MM.1S (cell line): ENCODE measurements around the gene SLX4IP.

ENCODE experiments used
- DNase-seq: peaks from one replicate; pipeline ENCODE4 v3.0.0-alpha.2; 2015
- H2AFZ ChIP-seq: fragments of 300-600 bp; sonication (generic); 2 replicates; pipeline ENCODE4 v1.6.0; 2016; ENCODE audit warnings: antibody characterized with exemption, low read length
- H3F3A ChIP-seq: fragments of 300-600 bp; sonication (generic); 2 replicates; pipeline ENCODE4 v1.6.1; 2016; ENCODE audit warnings: mild to moderate bottlenecking, antibody characterized with exemption, low read length, moderate library complexity, mixed read lengths; ENCODE audit not compliant: insufficient read depth
- H3K27ac ChIP-seq: fragments of 300-600 bp; sonication (generic); 2 replicates; pipeline ENCODE4 v1.5.1; 2016; ENCODE audit warnings: mild to moderate bottlenecking, low read length
- H3K27me3 ChIP-seq: fragments of 300-600 bp; sonication (generic); replicated peaks from 2 replicates; pipeline ENCODE4 v1.6.0; 2016; ENCODE audit warnings: low read length; ENCODE audit not compliant: insufficient read depth
- H3K36me3 ChIP-seq: fragments of 300-600 bp; sonication (generic); replicated peaks from 2 replicates; pipeline ENCODE4 v1.6.1; 2016; ENCODE audit warnings: mild to moderate bottlenecking, low read length, mixed read lengths; ENCODE audit not compliant: insufficient read depth
- H3K4me1 ChIP-seq: fragments of 300-600 bp; sonication (generic); 2 replicates; pipeline ENCODE4 v1.6.1; 2016; ENCODE audit warnings: low read length, mixed read lengths
- H3K4me2 ChIP-seq: fragments of 300-600 bp; sonication (generic); 2 replicates; pipeline ENCODE4 v1.6.0; 2016; ENCODE audit warnings: low read depth, low read length
- H3K4me3 ChIP-seq: fragments of 300-600 bp; sonication (generic); 2 replicates; pipeline ENCODE4 v1.5.1; 2016; ENCODE audit warnings: low read length, mixed read lengths
- H3K79me2 ChIP-seq: fragments of 300-600 bp; sonication (generic); 2 replicates; pipeline ENCODE4 v1.6.1; 2016; ENCODE audit warnings: mixed run types, low read length, mixed read lengths
- H3K9ac ChIP-seq: fragments of 300-600 bp; sonication (generic); 2 replicates; pipeline ENCODE4 v1.6.1; 2016; ENCODE audit warnings: low read length, mixed read lengths
- H3K9me2 ChIP-seq: fragments of 300-600 bp; sonication (generic); replicated peaks from 2 replicates; pipeline ENCODE4 v1.6.1; 2016; ENCODE audit warnings: mild to moderate bottlenecking, low read length, mixed read lengths; ENCODE audit not compliant: insufficient read depth
- H3K9me3 ChIP-seq: fragments of 300-600 bp; sonication (generic); replicated peaks from 2 replicates; pipeline ENCODE4 v1.6.1; 2016; ENCODE audit warnings: mild to moderate bottlenecking, low read length, mixed read lengths; ENCODE audit not compliant: insufficient read depth
- H4K20me1 ChIP-seq: fragments of 300-600 bp; sonication (generic); 2 replicates; pipeline ENCODE4 v1.6.1; 2016; ENCODE audit warnings: mild to moderate bottlenecking, low read length, moderate library complexity, mixed read lengths; ENCODE audit not compliant: insufficient read depth
- CTCF ChIP-seq: fragments of 300-600 bp; sonication (generic); IDR thresholded peaks from 2 replicates; pipeline ENCODE4 v1.5.1; 2016; ENCODE audit warnings: antibody characterized with exemption, low read length, mixed read lengths
- EZH2 ChIP-seq: fragments of 300-600 bp; sonication (generic); optimal IDR thresholded peaks from 2 replicates; pipeline ENCODE3; 2017; ENCODE audit warnings: low read depth, mild to moderate bottlenecking, antibody characterized with exemption, low read length, mixed read lengths
- EZH2phosphoT487 ChIP-seq: fragments of 300-600 bp; sonication (generic); IDR thresholded peaks from 2 replicates; pipeline ENCODE4 v1.6.1; 2018; ENCODE audit warnings: antibody characterized with exemption, low read length

Gene SLX4IP

GRCh38 chr20:10434832-10435812 lies at the start of gene SLX4IP:
Gene SLX4IP, plus strand, starts transcription at chr20:10435305. Its CDS starts 22,900 bp downstream, at chr20:10458205.
- DNase-seq, result peak; percentile 67
- H3K9me3 ChIP-seq, result no peaks in the 10 kb centered on the region
- peak within 1 kb of the TSS; percentile 87 for H3K4me3 ChIP-seq
- peak within 1 kb of the TSS; percentile 86 for H3K9ac ChIP-seq
- H4K20me1 ChIP-seq, result no peaks in the 10 kb centered on the region
- TF ChIP-seq CTCF (no peak), EZH2phosphoT487 (no peak), EZH2 (no peak)
- H3K36me3 ChIP-seq, result no peaks in the 10 kb centered on the region
- H2AFZ ChIP-seq, result peak within 1 kb of the TSS; percentile 88
- no peaks in the 10 kb centered on the region for H3K9me2 ChIP-seq
- no peaks in the 10 kb centered on the region for H3K4me1 ChIP-seq
- H3K4me2 ChIP-seq, result peak within 1 kb of the TSS; percentile 81
- no peaks in the 10 kb centered on the region for H3K27me3 ChIP-seq
- H3K27ac ChIP-seq, result peak within 1 kb of the TSS; percentile 81
- peaks cover 12% of the 10 kb centered on the region; the same call in 1 of the 2 replicates for H3F3A ChIP-seq
- H3K79me2 ChIP-seq, result peaks cover 44% of the 10 kb centered on the region

GRCh38 chr20:10385850-10386544 lies 49.1 kb upstream of the SLX4IP start:
- Histone ChIP-seq H2AFZ (no peak overlapping the region), H3K4me1 (no peaks in the 10 kb centered on the region), H3K27ac (no peak overlapping the region), H3K4me3 (no peak overlapping the region), H3K9me2 (no peaks in the 10 kb centered on the region), H3K27me3 (no peaks in the 10 kb centered on the region), H3K9me3 (no peaks in the 10 kb centered on the region), H3K79me2 (no peaks in the 10 kb centered on the region), H4K20me1 (no peaks in the 10 kb centered on the region), H3F3A (no peaks in the 10 kb centered on the region), H3K9ac (no peak overlapping the region), H3K36me3 (no peaks in the 10 kb centered on the region), H3K4me2 (no peak overlapping the region)
- TF ChIP-seq CTCF (no peak), EZH2 (no peak), EZH2phosphoT487 (no peak)
- no peak for DNase-seq

- no peak overlapping the region for H2AFZ ChIP-seq
- DNase-seq, result no peak
- H3K79me2 ChIP-seq, result no peaks in the 10 kb centered on the region
- TF ChIP-seq EZH2 (no peak), CTCF (no peak), EZH2phosphoT487 (no peak)
- no peaks in the 10 kb centered on the region for H3K36me3 ChIP-seq
- no peaks in the 10 kb centered on the region for H3K4me1 ChIP-seq
- no peak overlapping the region for H3K9ac ChIP-seq
- no peaks in the 10 kb centered on the region for H4K20me1 ChIP-seq
- no peak overlapping the region for H3K4me3 ChIP-seq
- no peaks in the 10 kb centered on the region for H3K9me2 ChIP-seq
- H3K9me3 ChIP-seq, result no peaks in the 10 kb centered on the region
- H3K27me3 ChIP-seq, result no peaks in the 10 kb centered on the region
- H3F3A ChIP-seq, result no peaks in the 10 kb centered on the region
- no peak overlapping the region for H3K27ac ChIP-seq
- H3K4me2 ChIP-seq, result no peak overlapping the region
Observed at GRCh38 chr20:10387686-10388085, 47.4 kb upstream of the SLX4IP start.
